Heart left ventricle (tissue), 16 donors: ENCODE results near the gene ERMAP. TPM values are rescaled to one million over a fixed set of nuclear protein-coding genes. Genes with fewer than 3 reads are reported as not detected.
A peak's percentile ranks its signal among the peaks of the same experiment; 100 is the strongest.

Source experiments
- ATAC-seq, 4 donors: fragments of 200-7000 bp; cut with Tn5 transposase; one replicate each; pipeline ENCODE4 v1.9.1; 2020 to 2022; ENCODE audit warnings: moderate library complexity in 4 of 4, mild to moderate bottlenecking in 3 of 4, moderate number of reproducible peaks in 1 of 4
- DNase-seq, 5 donors: peaks; one replicate each; pipeline ENCODE4 v3.0.0-alpha.2; 2020
- H3K27ac ChIP-seq, 12 donors: fragments of 200-600 bp; sonication (generic) in 4 of 12; one replicate each; pipeline versions ENCODE4 v1.5.0 to v1.8.0; 2016 to 2022; ENCODE audit warnings: mild to moderate bottlenecking in 2 of 12
- H3K27me3 ChIP-seq, 9 donors: fragments of 200-600 bp; sonication (generic) in 2 of 9; one replicate each; pipeline versions ENCODE4 v1.5.1 to v1.8.0; 2016 to 2022; ENCODE audit warnings: mild to moderate bottlenecking in 3 of 9
- H3K36me3 ChIP-seq, 9 donors: fragments of 200-600 bp; sonication (generic) in 2 of 9; one replicate each; pipeline versions ENCODE4 v1.5.0 to v1.8.0; 2018 to 2022; ENCODE audit warnings: mild to moderate bottlenecking in 2 of 9
- H3K4me1 ChIP-seq, 12 donors: fragments of 200-600 bp; sonication (generic) in 4 of 12; one replicate each; pipeline versions ENCODE4 v1.5.0 to v1.8.0; 2016 to 2022; ENCODE audit warnings: mild to moderate bottlenecking in 3 of 12
- H3K4me3 ChIP-seq, 12 donors: fragments of 200-600 bp; sonication (generic) in 4 of 12; one replicate each; pipeline versions ENCODE4 v1.5.0 to v1.8.0; 2017 to 2022; ENCODE audit warnings: mild to moderate bottlenecking in 9 of 12, moderate library complexity in 4 of 12
- H3K9me3 ChIP-seq, 12 donors: fragments of 200-600 bp; sonication (generic) in 4 of 12; one replicate each; pipeline versions ENCODE4 v1.5.0 to v1.8.0; 2016 to 2022; ENCODE audit warnings: mild to moderate bottlenecking in 1 of 12
- CTCF ChIP-seq, 12 donors: fragments of 200-600 bp; sonication (generic) in 4 of 12; IDR thresholded peaks; one replicate each; pipeline versions ENCODE4 v1.5.0 to v1.8.0; 2018 to 2022; ENCODE audit warnings: antibody characterized with exemption in 12 of 12, mild to moderate bottlenecking in 5 of 12
- POLR2A ChIP-seq, 2 donors: fragments of 450-650 bp; IDR thresholded peaks; one replicate each; pipeline ENCODE4 v1.6.1; 2017; ENCODE audit warnings: antibody characterized with exemption in 2 of 2, mild to moderate bottlenecking in 2 of 2, moderate library complexity in 2 of 2
- WGBS, 4 donors: extraction: QIAGEN DNeasy Blood & Tissue Kit in 2 of 4; methylation state at CpG; one replicate each; pipeline versions ENCODE4 v1.1.5 to v1.1.7; 2013 to 2018; 5-methylcytosine and 5-hydroxymethylcytosine counted together
- intact Hi-C, 10 donors: fragments of 100-400 bp; cut with DNase I; formaldehyde crosslinking; loops; one replicate each; pipeline versions ENCODE4 v1.11.1 to v1.14.2; 2022
- polyA plus RNA-seq, 2 donors: library from polyadenylated mRNA; stranded (reverse); fragments of 200-250 nt; gene quantifications; one replicate each; pipeline ENCODE4 v1.2.3, GENCODE V29; 2013
- total RNA-seq, 9 donors: library from RNA; depleted of rRNA in 2 of 9; stranded (reverse); fragments of >200 nt in 2 of 9; fragmentation: NEBNext Ultra II Directional in 3 of 9; extraction: Animal tissue kit (Norgen Biotek cat#: 25700) in 3 of 9; gene quantifications; one replicate each; pipeline versions ENCODE4 v1.1.0 to v1.2.4, GENCODE V29; 2016 to 2023
- donor health status: ischemic (EF 13 %, LVEDD 7.1; RV severe dilation, severe dysfunction).
- donor health status: healthy with polysubstance abuse.
- donor health status: DM: no; HTN: yes; CAD: no.
- donor health status: DM: no; HTN: no; CAD: no.
- donor health status: ischemic (EF 25% LVEDD 6.9; RV normal size, moderate dysfunction).
- donor health status: ischemic (EF 25% LVEDD 5.7; RV mildly dilated, moderate dysfunction).
- donor health status: healthy.
- donor health status: DM: yes; HTN: yes; CAD: no.
- donor health status: ischemic (EF 35%, LVEDD 5.7; RV mildly dilated, moderate dysfunction).
- donor health status: nonischemic (EF 11% LVEDD 7.7; RV severe dilation, severe dysfunction).
- donor health status: DM: yes; HTN: yes; CAD: no.
- donor health status: PGD.
- donor health status: ischemic (EF 29% LVEDD 5.4; RV normal size, mild dysfunction).
- donor health status: nonischemic (EF 23%, LVEDD 6.1; RV moderate dilation, normal function).

ERMAP gene
- total and polyA plus RNA-seq, 11 donors = 2.2 to 8.2 (median 4.6) TPM

GRCh38 chr1:42784547-42784945, 32.4 kb upstream of the ERMAP start:
- Histone ChIP-seq H3K9me3 (no peaks in the 10 kb centered on the region), H3K27ac (no peak overlapping the region), H3K4me1 (peaks cover 0 to 19% (median 8%) of the 10 kb centered on the region in 12 donors), H3K27me3 (no peaks in the 10 kb centered on the region), H3K36me3 (peaks cover 0 to 34% (median 24%) of the 10 kb centered on the region in 9 donors), H3K4me3 (peak overlapping the region in 7 of 12 donors; percentile 45 to 59 (median 54))
- ATAC-seq (peak in 1 of 4 donors; percentile 12), DNase-seq (no peak)
- WGBS, 4 donors = 78 to 86% (median 82%) methylated on average over 11 to 18 of the region's 18 CpGs
- intact Hi-C loops = loop anchor here in 1 of 10 donors (10.0 kb wide), 1 partner anchor 120 kb away; no protein-coding TSS in a partner anchor
- TF ChIP-seq POLR2A (IDR thresholded peaks at IDR 0.05) = no peak
- TF ChIP-seq CTCF (IDR thresholded peaks at IDR 0.05) = no peak

GRCh38 chr1:42784946-42785693, 31.8 kb upstream of the ERMAP start, which contains the start of gene TMEM269:
Gene TMEM269, plus strand, starts transcription at chr1:42784991. Its CDS starts 4,903 bp downstream, at chr1:42789894.
- 10 to 16% (median 13%) methylated on average over 32 to 54 of the region's 54 CpGs for WGBS, 4 donors
- Histone ChIP-seq H3K27ac (no peak within 1 kb of the TSS), H3K27me3 (no peaks in the 10 kb centered on the region), H3K9me3 (no peaks in the 10 kb centered on the region), H3K4me1 (peaks cover 0 to 19% (median 8%) of the 10 kb centered on the region in 12 donors), H3K4me3 (peak within 1 kb of the TSS in 11 of 12 donors; percentile 19 to 59 (median 50)), H3K36me3 (peaks cover 0 to 28% (median 18%) of the 10 kb centered on the region in 9 donors)
- ATAC-seq (peak; percentile 17 to 47 (median 42)), DNase-seq (peak in 3 of 5 donors; percentile 40 to 66 (median 51))
- intact Hi-C loops = loop anchor here in 1 of 10 donors (10.0 kb wide), 1 partner anchor 120 kb away; no protein-coding TSS in a partner anchor
- no peak for TF ChIP-seq POLR2A (IDR thresholded peaks at IDR 0.05)

GRCh38 chr1:42786097-42786496, 30.8 kb upstream of the ERMAP start:
- H3K27me3 ChIP-seq = no peaks in the 10 kb centered on the region
- peak in 2 of 4 donors; percentile 45 to 51 for ATAC-seq
- no peak for TF ChIP-seq CTCF (IDR thresholded peaks at IDR 0.05)
- no peak for TF ChIP-seq POLR2A (IDR thresholded peaks at IDR 0.05)
- WGBS, 4 donors = 61 to 79% (median 73%) methylated on average over 5 of the region's 5 CpGs
- H3K4me3 ChIP-seq = no peak overlapping the region
- no peak overlapping the region for H3K27ac ChIP-seq
- H3K4me1 ChIP-seq = peaks cover 0 to 19% (median 8%) of the 10 kb centered on the region in 12 donors
- H3K9me3 ChIP-seq = no peaks in the 10 kb centered on the region
- DNase-seq = no peak
- intact Hi-C loops = loop anchor here in 1 of 10 donors (10.0 kb wide), 1 partner anchor 119 kb away; no protein-coding TSS in a partner anchor
- peaks cover 0 to 20% (median 10%) of the 10 kb centered on the region in 9 donors for H3K36me3 ChIP-seq

- Histone ChIP-seq H3K9me3 (no peaks in the 10 kb centered on the region), H3K27ac (no peak overlapping the region), H3K4me3 (no peak overlapping the region), H3K4me1 (peaks cover 0 to 19% (median 8%) of the 10 kb centered on the region in 12 donors), H3K36me3 (peaks cover 0 to 3% (median 0%) of the 10 kb centered on the region in 9 donors), H3K27me3 (no peaks in the 10 kb centered on the region)
- ATAC-seq = no peak
- 97 to 100% (median 100%) methylated on average over 1 of the region's 1 CpG for WGBS, 4 donors
- TF ChIP-seq POLR2A (IDR thresholded peaks at IDR 0.05) = no peak
- TF ChIP-seq CTCF (IDR thresholded peaks at IDR 0.05) = no peak
- intact Hi-C loops = loop anchor here in 1 of 10 donors (10.0 kb wide), 1 partner anchor 117 kb away; no protein-coding TSS in a partner anchor
- no peak for DNase-seq
Measured at GRCh38 chr1:42788021-42788420, 28.9 kb upstream of the ERMAP start.
